Hepatocyte (in vitro differentiated cells): ENCODE measurements around the gene ALX4. TPM values are rescaled to one million over a fixed set of nuclear protein-coding genes. Genes with fewer than 3 reads are reported as not detected.

Source experiments
- DNase-seq: peaks from one replicate; pipeline ENCODE4 v3.0.0-alpha.2; 2016; ENCODE audit warnings: low spot score
- H2AFZ ChIP-seq: fragments of 200-600 bp; sonication (generic); 2 replicates; pipeline ENCODE4 v1.6.0; 2016; ENCODE audit warnings: antibody characterized with exemption, mild to moderate bottlenecking
- H3K27ac ChIP-seq: fragments of 200-600 bp; sonication (generic); 2 replicates; pipeline ENCODE4 v1.5.1; 2016; ENCODE audit warnings: mild to moderate bottlenecking
- H3K27me3 ChIP-seq: fragments of 200-600 bp; sonication (generic); 2 replicates; pipeline ENCODE4 v1.6.1; 2016
- H3K36me3 ChIP-seq: fragments of 200-600 bp; sonication (generic); replicated peaks from 2 replicates; pipeline ENCODE4 v1.5.1; 2016; ENCODE audit warnings: low read depth; ENCODE audit not compliant: insufficient read depth
- H3K4me1 ChIP-seq: fragments of 200-600 bp; sonication (generic); 2 replicates; pipeline ENCODE4 v1.5.1; 2016; ENCODE audit warnings: mild to moderate bottlenecking, moderate library complexity; ENCODE audit not compliant: insufficient read depth
- H3K4me2 ChIP-seq: fragments of 200-600 bp; sonication (generic); 2 replicates; pipeline ENCODE4 v1.6.0; 2016
- H3K4me3 ChIP-seq: fragments of 200-600 bp; sonication (generic); 2 replicates; pipeline ENCODE4 v1.5.1; 2016; ENCODE audit warnings: mild to moderate bottlenecking
- H3K79me2 ChIP-seq: fragments of 200-600 bp; sonication (generic); 2 replicates; pipeline ENCODE4 v1.6.0; 2017; ENCODE audit warnings: mild to moderate bottlenecking
- H3K9me2 ChIP-seq: fragments of 200-600 bp; sonication (generic); replicated peaks from 2 replicates; pipeline ENCODE4 v1.6.0; 2017; ENCODE audit warnings: mild to moderate bottlenecking; ENCODE audit not compliant: insufficient read depth
- H3K9me3 ChIP-seq: fragments of 200-600 bp; sonication (generic); 2 replicates; pipeline ENCODE4 v1.5.1; 2016; ENCODE audit warnings: low read depth, mild to moderate bottlenecking
- H4K20me1 ChIP-seq: fragments of 200-600 bp; sonication (generic); 2 replicates; pipeline ENCODE4 v1.6.0; 2016; ENCODE audit warnings: mild to moderate bottlenecking; ENCODE audit not compliant: insufficient read depth, poor library complexity, severe bottlenecking
- CTCF ChIP-seq: fragments of 200-600 bp; sonication (generic); IDR thresholded peaks from 2 replicates; pipeline ENCODE4 v1.5.1; 2016; ENCODE audit warnings: antibody characterized with exemption, mild to moderate bottlenecking; ENCODE audit not compliant: poor library complexity
- EZH2 ChIP-seq: fragments of 200-600 bp; sonication (generic); IDR thresholded peaks from 2 replicates; pipeline ENCODE4 v1.6.1; 2016; ENCODE audit warnings: antibody characterized with exemption, mild to moderate bottlenecking, borderline replicate concordance
- EZH2phosphoT487 ChIP-seq: fragments of 200-600 bp; sonication (generic); IDR thresholded peaks from one replicate; pipeline ENCODE4 v1.6.1; 2018; ENCODE audit warnings: antibody characterized with exemption, mild to moderate bottlenecking, low read depth, moderate library complexity; ENCODE audit not compliant: unreplicated experiment, severe bottlenecking
- WGBS: methylation state at CpG from one replicate; pipeline ENCODE4 v1.1.6; 2016; ENCODE audit warnings: low lambda C conversion rate; ENCODE audit errors: missing lambda C conversion rate; 5-methylcytosine and 5-hydroxymethylcytosine counted together
- polyA plus RNA-seq: library from polyadenylated mRNA; unstranded; fragments of >200 nt; fragmentation: Nextera tagmentation; extraction: Ambion mirVana; gene quantifications from 2 replicates; pipeline ENCODE4 v1.2.1, GENCODE V29; 2016
- total RNA-seq: library from RNA; depleted of rRNA; stranded (reverse); fragments of >200 nt; gene quantifications from 2 replicates; pipeline ENCODE4 v1.2.3, GENCODE V29; 2014

Gene ALX4
- total and polyA plus RNA-seq, 2 experiments from 2014 or later: 1.3 to 3.8 TPM

GRCh38 chr11:44274404-44274803 lies 35.5 kb downstream of the ALX4 start:
- Histone ChIP-seq H3K9me3 (no peaks in the 10 kb centered on the region), H3K4me1 (no peaks in the 10 kb centered on the region), H4K20me1 (no peaks in the 10 kb centered on the region), H2AFZ (no peak overlapping the region), H3K36me3 (no peaks in the 10 kb centered on the region), H3K9me2 (no peaks in the 10 kb centered on the region), H3K79me2 (no peaks in the 10 kb centered on the region), H3K27ac (no peak overlapping the region), H3K27me3 (no peaks in the 10 kb centered on the region), H3K4me3 (no peak overlapping the region), H3K4me2 (no peak overlapping the region)
- TF ChIP-seq CTCF: no peak
- no peak for TF ChIP-seq EZH2
- TF ChIP-seq EZH2phosphoT487: no peak
- DNase-seq: no peak
- WGBS: 100% methylated on average over 1 of the region's 1 CpG

GRCh38 chr11:44271286-44271685 lies 38.7 kb downstream of the ALX4 start:
- no peak overlapping the region for H3K27ac ChIP-seq
- no peaks in the 10 kb centered on the region for H3K79me2 ChIP-seq
- no peak for DNase-seq
- H3K4me2 ChIP-seq: no peak overlapping the region
- no peaks in the 10 kb centered on the region for H4K20me1 ChIP-seq
- no peaks in the 10 kb centered on the region for H3K27me3 ChIP-seq
- no peak overlapping the region for H3K4me3 ChIP-seq
- WGBS: 93% methylated on average over 6 of the region's 6 CpGs
- H3K9me2 ChIP-seq: no peaks in the 10 kb centered on the region
- H3K9me3 ChIP-seq: no peaks in the 10 kb centered on the region
- no peaks in the 10 kb centered on the region for H3K36me3 ChIP-seq
- H2AFZ ChIP-seq: no peak overlapping the region
- no peaks in the 10 kb centered on the region for H3K4me1 ChIP-seq
- TF ChIP-seq EZH2 (no peak), EZH2phosphoT487 (no peak), CTCF (no peak)

- no peak overlapping the region for H3K4me3 ChIP-seq
- H3K9me2 ChIP-seq: no peaks in the 10 kb centered on the region
- TF ChIP-seq EZH2phosphoT487: no peak
- TF ChIP-seq CTCF: no peak
- TF ChIP-seq EZH2: no peak
- H3K9me3 ChIP-seq: no peaks in the 10 kb centered on the region
- no peaks in the 10 kb centered on the region for H3K27me3 ChIP-seq
- H3K79me2 ChIP-seq: no peaks in the 10 kb centered on the region
- no peak overlapping the region for H3K4me2 ChIP-seq
- 92% methylated on average over 15 of the region's 20 CpGs for WGBS
- no peak for DNase-seq
- H2AFZ ChIP-seq: no peak overlapping the region
- no peaks in the 10 kb centered on the region for H4K20me1 ChIP-seq
- no peak overlapping the region for H3K27ac ChIP-seq
- no peaks in the 10 kb centered on the region for H3K4me1 ChIP-seq
- H3K36me3 ChIP-seq: no peaks in the 10 kb centered on the region
Measured at GRCh38 chr11:44270403-44271273, 39.3 kb downstream of the ALX4 start.
